Measurements from ENCODE around the gene HNRNPL.

DNA sequence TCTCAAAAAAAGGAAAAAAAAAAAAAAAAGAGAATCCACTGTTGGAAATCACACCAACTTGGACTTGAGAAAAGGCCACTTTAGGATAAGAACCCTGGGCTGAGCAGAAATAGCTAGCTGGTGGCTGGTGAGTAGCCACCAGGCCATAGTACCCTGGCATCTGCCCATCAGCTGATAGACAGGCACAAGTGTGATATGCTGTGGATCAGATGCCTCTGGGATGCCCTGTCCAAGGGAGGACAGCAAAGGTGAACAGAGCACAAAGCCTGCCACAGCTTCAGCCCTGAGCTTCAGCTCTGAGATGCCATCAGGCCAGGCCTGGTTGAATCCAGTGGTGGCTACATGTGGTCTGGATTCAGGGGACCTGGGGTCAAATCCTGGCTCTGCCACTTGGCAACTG lies 40.9 kb upstream of the HNRNPL start:
- TF ChIP-seq, protein P1, sequence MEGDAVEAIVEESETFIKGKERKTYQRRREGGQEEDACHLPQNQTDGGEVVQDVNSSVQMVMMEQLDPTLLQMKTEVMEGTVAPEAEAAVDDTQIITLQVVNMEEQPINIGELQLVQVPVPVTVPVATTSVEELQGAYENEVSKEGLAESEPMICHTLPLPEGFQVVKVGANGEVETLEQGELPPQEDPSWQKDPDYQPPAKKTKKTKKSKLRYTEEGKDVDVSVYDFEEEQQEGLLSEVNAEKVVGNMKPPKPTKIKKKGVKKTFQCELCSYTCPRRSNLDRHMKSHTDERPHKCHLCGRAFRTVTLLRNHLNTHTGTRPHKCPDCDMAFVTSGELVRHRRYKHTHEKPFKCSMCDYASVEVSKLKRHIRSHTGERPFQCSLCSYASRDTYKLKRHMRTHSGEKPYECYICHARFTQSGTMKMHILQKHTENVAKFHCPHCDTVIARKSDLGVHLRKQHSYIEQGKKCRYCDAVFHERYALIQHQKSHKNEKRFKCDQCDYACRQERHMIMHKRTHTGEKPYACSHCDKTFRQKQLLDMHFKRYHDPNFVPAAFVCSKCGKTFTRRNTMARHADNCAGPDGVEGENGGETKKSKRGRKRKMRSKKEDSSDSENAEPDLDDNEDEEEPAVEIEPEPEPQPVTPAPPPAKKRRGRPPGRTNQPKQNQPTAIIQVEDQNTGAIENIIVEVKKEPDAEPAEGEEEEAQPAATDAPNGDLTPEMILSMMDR (IDR thresholded peaks at IDR 0.05), result no peak
- TF ChIP-seq POLR2A (IDR thresholded peaks at IDR 0.05), result no peak

All from tibial nerve (tissue), 3 donors.